NCI-H1048 (cell line): ENCODE results near the gene PLD4.
"Not testable (repeated sequence)": the region's sequence is repeated elsewhere in the genome, so short reads cannot be mapped to it uniquely, and the experiment has no call there.

ENCODE experiments used
- DNase-seq: peaks from one replicate; lab custom pipeline; 2025; lab: John Stamatoyannopoulos, UW

PLD4 gene, protein sequence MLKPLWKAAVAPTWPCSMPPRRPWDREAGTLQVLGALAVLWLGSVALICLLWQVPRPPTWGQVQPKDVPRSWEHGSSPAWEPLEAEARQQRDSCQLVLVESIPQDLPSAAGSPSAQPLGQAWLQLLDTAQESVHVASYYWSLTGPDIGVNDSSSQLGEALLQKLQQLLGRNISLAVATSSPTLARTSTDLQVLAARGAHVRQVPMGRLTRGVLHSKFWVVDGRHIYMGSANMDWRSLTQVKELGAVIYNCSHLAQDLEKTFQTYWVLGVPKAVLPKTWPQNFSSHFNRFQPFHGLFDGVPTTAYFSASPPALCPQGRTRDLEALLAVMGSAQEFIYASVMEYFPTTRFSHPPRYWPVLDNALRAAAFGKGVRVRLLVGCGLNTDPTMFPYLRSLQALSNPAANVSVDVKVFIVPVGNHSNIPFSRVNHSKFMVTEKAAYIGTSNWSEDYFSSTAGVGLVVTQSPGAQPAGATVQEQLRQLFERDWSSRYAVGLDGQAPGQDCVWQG

DNA sequence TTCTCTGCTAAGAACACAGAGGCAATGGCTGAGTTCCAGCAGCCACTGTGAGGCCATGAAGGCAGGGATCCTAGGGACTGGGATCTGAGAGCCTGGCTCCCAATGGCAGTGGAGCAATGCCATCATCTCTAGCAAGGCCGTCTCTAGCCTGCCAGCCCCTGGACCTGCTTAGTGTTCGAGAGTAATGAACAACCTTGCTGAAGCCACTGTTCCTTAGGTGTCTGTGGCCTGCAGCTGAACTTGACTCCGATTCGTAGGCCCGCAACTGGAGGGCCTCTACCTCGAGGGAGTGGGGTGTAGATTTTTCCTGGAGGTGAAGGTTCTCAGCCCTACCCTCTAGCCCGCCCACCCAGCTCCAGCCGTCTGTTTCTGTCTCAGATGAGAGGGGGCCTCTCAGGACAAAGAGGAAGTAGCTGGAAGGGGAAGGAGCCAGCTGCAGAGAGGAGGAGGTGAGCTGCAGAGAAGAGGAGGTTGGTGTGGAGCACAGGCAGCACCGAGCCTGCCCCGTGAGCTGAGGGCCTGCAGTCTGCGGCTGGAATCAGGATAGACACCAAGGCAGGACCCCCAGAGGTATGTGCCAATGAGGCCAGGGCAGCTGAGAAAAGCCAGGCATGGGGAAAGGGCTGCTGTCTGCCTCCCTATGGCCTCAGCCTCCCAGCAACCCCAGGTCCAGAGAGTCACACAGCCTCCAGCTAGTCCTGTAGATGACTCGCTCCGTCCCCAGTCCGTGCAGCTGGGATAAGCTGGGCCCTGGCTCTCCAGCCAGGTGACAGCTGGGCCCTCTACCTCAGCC, at the start of gene PLD4:
Gene PLD4, plus strand, starts transcription at position 459 of the 793 bp plus-strand sequence. CDS start 2,262 bp downstream, outside the sequence.
- no peak for DNase-seq

DNA sequence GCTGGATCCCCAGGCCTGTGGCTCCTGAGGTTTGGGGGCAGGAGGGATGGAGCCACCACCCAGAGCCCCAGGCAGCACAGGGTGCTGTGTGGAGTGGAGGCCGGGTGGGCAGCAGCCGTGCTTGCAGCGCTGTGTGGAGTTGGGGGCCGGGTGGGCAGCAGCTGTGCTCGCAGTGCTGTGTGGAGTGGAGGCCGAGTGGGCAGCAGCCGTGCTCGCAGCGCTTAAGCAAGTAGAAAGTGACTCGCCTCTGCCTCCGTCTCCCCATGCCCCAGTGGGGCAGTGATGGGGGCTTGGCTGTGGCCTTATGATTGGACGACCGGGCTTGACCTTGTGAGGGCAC, 49.3 kb upstream of the PLD4 start:
- no peak for DNase-seq

DNA sequence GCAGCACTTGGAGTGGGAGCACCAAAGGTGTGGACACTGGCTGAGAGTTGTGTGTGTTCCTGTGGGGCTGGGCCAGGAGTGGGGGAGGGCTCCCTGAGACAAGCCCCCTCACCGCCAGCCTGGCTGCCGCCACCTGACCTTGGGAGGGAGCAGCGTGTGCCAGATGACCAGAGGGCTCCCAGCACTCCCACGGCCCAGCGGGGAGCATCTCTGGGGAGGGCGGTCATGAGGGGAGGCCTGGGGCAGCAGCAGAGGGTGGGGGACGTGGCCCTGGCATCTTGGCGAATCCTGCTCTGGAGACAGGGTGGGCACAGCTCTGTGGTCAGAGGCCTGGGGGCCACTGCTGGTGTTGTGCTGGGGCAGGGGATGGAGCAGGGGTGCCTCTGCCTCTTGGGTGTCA, 48.9 kb upstream of the PLD4 start:
- DNase-seq = no peak

DNA sequence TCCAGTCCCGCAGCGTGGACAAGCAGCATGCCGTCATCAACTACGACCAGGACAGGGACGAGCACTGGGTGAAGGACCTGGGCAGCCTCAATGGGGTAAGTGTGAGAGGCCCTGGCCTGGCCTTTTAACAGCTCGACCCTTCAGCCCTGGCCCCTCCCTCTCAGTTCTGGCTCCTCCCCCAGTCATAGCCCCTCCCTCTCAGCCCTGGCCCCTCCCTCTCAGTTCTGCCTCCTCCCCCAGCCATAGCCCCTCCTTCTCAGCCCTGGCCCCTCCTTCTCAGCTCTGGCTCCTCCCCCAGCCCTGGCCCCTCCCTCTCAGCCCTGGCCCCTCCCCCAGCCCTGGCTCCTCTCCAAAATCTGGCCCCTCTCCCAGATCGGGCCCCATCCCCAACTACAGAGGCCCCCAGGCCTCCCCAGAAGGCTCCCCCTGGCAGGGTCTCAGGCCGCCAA, 48.4 kb upstream of the PLD4 start:
- no peak for DNase-seq

DNA sequence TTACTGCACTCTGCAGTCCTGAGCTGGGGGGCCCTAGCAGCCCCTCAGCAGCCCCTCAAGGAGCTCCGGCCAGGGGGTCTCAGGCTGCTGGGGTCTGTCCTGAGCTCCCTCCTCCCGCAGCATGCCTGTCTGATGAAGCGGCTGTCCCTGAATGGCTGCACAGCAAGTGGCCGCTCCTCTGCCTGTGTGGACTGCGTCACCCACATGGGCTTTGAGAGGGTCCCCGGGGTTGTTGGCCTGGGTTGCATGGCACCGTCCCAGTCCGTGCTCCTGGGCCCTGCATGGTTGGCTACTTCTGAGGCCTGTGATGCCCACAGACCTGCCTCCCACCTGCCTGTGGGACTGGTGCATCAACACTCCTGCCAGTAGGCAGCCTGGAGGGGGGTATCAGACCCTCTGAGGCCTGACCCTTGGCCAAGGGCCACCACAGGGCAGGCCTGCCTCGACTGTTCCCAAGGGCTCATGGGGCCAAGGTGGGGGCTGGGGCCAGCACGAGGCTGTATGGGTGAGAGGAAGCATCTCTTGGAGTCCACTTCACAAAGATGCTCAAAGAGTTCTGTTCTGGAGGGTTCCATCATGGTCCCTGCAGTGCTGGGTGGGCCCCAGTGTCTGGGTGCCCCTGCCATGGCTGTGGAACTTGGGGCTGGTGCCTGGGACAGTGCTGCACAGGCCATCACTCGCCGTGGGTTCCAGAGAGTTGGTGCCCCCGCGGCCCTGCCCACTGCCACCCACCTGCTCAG, 47.4 kb upstream of the PLD4 start:
- DNase-seq = no peak

DNA sequence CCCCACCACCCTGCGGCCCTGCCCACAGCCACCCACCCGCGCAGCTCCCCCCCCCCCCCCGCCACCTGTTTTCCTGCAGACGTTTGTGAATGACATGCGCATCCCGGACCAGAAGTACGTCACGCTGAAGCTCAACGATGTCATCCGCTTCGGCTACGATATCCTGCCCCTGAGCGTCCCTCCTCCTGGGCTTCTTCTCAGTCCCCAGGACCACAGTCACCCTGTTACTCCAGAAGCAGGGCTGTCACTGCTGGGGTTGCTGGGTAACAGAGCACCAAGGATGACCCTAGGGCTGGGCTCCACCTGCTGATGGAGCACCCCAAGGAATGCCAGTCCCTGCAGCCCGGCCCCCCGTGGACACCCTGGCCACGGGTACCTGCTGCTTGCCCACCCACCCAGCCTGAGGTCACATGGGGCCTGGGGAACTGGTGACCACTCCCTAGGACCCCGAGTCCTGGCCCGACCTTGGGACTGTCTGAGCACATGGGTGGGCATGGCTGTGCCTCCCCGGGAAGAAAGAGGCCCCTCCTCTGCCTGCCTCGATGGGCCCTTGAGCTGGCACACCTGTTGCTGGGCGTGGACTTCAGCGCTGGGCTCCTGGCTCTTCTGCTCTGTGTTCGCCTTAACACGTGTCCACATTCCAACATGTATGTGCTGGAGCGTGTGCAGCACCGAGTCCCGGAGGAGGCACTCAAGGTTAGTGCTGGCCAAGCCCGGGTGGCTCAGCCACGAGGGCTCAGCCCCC, 46.7 kb upstream of the PLD4 start:
- no peak for DNase-seq

DNA sequence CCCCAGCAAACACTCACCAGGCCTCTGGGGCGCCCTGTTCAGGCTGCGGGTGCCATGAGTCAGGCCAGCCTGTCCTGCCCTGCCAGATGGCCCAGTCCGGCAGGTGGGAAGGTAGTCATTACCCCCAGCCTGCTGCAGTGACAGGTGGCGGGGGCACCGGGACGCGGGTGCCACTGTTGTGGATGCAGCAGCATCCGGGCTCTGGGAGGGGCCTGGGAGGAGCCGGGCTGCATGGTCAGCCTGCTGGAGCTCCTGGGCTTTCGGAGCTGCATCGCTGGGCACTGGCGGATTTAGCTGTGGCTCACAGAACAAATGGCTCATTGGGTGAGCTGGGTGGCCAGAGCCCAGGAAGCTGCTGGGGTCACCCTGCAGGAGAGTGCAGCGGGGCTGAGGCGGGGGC, 46.1 kb upstream of the PLD4 start:
- no peak for DNase-seq

DNA sequence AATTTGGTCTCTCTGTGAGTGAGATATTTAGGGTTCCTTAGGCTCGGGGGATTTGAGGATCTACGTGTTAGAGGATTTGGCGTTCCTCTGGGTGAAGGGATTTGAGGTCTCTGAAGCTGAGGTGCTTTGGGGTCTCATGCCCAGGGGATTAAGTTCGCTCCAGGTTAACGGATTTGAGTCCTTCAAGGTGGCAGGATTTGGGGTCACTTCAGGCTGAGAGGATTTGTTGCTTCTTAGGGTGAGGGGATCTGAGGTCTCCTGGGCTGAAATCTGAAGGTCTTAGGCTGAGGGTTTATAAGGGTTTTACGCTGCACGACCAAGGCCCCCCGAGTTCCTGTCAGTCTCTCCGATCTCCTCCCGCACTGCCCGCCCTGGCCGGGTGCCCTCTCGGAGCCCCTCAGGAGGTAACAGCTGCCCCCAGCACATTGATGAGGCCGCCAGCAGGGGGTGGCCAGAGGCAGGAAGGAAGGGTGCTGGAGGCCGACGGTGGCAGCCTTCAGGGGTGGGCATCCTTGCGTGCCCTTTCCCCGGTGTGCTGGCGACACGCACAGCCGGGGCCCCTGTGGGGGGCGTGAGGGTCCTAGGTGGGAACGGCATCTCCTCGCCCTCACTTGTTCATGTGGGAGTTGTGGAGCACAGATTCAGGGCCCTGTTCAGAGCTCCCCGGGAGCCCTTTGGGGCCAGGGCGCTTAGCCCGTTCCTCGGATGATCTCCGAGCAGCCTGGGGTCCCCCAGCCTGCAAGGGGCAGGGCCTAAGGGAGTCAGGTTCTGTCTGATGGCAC, 45.3 kb upstream of the PLD4 start:
- no peak for DNase-seq

DNA sequence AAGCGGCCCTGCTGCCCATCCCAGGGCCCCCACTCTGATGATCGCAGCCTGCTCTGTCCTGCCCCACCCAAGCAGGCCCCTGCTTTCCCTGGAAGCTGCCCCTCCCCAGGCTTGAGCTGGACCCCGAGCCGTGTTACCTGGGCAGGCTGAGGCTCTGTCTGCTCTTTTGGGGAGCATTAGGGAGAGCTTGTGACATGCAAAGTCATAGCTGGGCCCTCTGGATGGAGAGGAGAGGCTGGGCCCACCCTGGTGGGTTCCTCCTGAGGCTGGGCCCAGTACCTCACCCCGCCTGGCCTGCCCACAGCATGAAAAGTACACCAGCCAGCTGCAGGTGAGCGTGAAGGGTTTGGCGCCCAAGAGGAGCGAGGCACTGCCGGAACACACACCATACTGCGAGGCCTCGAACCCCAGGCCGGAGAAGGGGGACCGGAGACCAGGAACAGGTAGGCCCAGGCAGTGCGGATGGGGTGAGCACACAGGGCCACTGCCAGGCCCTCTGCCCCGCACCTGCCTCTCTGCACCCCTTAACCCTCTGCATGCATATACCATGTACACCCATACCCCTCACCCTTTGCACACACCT, 44.6 kb upstream of the PLD4 start:
- DNase-seq = no peak

DNA sequence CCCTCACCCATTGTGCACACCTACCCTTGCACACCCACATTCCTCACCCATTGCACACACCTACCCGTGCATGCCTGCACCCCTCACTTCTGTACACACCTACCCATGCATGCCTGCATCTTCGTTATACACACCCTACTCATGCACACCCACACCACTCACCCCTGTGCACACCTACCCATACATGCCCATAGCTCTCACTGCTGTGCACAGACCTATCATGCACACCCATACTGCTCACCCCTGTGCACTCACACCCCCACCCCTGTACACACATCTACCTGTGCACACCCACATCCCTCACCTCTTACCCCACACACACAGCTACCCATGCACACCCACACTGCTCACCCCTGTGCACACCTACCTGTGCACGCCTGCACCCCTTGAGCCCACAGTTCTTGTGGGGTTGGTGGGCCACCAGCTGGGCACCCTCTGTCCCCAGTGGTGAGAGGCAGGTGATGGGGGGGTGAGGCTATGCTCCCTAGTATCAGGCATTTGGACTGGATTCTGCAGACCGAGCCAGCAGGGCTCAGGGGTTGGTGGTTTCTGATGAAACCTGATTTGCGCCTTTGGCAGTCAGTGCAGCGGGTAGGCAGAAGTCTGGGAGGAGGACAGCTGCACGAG, 44.0 kb upstream of the PLD4 start:
- no peak for DNase-seq

DNA sequence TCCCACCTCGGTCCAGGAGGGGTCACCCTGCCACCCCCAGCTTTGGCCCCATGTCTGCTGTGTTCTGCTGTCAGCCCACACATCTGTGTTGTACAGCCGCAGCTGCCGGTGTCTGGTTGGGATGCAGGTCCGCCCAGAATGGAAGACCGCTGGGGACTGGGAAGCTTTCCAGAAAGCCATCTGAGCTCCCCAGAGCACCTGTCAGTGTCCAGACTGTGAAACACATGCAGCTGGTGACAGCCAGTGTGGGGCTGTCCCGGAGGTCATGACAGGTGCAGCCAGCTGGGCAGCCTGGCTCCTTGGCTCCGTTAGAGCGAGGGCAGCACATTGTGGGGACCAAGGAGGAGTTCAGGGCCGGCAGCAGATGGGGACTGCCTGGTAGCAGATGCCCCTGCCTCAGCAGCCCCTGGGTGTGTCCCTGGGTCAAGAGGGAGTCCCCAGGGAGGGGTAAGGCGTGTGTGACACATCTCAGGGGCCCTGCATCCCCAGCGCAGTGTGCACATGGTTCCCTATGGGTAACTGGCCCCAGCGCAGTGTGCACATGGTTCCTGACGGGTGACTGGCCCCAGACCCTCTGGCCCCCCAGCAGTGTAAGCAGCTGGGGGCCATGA, 43.2 kb upstream of the PLD4 start:
- DNase-seq = no peak

DNA sequence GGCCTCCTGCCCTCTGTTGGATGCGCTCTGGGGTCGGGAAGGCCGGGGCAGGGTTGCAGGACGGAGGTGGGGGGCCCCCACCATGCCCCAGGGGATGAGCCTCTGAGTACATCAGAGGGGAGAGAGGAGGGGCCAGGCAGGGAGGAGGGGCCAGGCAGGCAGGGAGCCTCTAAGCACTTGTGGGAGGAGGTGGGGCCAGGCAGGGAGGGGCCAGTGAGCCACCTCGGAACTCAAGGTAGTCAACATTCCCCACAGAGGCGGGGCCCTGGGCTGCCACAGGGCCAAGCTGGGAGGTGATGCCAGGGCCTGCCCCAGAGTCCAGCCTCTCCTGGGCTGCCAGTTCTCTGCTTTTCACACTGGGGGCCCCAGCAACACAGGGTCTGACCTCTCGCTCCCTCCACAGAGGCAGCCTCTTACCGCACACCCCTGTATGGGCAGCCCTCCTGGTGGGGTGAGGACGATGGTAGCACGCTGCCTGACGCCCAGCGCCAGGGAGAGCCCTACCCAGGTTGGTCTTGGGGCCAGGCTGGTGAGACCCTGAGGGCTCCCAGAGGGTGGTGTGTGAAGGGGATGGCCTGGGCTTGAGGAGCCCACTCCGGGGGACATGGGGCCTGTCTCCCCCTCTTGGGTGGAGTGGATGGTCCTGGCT, 42.2 kb upstream of the PLD4 start:
- no peak for DNase-seq

DNA sequence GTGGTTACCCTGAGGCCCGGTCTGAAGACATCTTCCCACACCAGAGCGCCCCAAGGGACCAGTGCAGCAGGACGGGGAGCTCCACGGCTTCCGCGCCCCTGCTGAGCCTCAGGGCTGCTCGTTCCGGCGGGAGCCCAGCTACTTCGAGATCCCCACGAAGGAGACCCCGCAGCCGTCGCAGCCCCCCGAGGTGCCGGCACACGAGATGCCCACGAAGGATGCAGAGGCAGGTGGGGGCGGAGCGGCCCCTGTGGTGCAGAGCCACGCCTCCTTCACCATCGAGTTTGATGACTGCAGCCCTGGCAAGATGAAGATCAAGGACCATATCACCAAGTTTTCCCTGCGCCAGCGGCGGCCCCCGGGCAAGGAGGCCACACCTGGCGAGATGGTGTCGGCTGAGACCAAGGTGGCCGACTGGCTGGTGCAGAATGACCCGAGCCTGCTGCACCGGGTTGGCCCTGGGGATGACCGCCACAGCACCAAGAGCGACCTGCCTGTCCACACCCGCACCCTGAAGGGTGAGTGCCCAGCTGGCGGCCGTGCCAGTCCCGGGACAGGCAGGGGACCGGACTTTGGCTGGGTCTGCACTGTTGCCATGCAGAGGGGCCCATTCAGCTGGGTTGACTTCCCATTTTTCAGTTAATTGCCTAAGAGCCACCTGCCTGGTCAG, 41.6 kb upstream of the PLD4 start:
- no peak for DNase-seq

DNA sequence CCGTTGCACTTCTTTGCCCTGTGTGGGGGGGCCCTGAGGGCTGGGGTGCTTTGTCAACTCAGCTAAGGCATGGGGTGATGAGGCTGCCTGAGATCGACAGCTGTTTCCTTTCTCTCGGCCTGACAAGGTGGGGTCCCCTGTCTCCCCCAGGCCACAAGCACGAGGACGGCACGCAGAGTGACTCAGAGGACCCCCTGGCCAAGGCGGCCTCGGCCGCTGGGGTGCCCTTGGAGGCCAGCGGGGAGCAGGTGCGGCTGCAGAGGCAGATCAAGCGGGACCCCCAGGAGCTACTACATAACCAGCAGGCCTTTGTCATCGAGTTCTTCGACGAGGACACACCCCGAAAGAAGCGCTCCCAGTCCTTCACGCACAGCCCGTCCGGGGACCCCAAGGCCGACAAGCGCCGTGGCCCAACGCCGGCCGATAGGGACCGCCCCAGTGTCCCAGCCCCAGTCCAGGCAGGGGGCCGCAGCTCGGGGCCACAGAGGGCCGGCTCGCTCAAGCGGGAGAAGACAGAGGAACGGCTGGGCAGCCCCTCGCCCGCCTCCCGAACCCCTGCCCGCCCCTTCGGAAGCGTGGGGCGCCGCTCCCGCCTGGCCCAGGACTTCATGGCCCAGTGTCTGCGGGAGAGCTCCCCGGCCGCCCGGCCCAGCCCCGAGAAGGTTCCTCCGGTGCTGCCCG, 40.9 kb upstream of the PLD4 start:
- no peak for DNase-seq

DNA sequence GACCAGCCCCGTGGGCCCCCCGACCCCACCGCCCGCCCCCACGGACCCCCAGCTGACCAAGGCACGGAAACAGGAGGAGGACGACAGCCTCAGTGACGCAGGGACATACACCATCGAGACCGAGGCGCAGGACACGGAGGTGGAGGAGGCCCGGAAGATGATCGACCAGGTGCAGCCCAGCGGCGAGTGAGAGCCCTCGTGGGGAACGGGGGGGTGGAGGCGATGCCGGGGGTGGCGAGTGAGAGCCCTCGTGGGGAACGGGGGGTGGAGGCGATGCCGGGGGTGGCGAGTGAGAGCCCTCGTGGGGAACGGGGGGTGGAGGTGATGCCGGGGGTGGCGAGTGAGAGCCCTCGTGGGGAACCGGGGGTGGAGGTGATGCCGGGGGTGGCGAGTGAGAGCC, 40.3 kb upstream of the PLD4 start:
- DNase-seq = not testable (repeated sequence)

DNA sequence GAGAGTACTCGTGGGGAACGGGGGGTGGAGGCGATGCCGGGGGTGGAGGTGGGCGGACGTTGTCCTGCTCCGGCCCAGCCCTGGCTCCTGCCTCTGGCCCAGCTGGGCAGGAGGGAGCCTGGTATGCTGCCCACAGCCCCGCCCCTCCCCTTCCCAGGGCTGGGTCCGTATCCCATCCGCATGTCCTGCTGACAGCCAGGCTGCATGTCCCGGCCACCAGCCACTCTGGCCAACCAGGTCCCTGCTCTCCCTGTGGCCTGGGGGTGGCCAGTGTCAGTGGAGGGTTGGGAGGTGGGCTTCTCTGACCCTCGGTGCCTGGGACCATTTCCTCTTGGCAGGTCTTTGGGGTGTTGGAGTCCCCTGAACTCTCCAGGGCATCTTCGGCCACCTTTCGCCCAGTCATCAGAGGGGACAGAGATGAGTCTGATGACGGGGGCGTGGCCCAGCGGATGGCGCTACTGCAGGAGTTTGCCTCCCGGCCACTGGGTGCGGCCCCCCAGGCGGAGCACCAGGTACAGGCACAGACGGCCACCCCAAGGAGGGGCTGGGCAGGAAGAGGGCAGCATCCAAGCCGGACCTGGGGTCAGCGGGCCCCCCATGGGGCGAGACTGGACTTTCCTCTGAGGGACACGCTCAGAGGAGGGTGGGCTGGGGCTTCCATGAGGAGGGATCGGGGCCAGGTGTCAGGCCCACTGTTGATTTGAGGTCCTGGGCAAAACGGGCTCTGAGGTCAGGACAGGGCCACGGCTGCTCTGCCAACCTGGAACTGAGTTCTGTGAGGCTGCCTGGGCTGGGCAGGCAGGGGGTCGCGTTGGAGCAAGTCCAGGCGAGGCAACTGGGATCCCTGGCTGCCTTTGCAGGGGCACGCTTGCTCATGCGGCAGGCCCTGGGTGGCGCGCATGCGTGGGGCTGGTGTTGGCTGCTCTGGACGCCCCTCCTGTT, 39.4 kb upstream of the PLD4 start:
- no peak for DNase-seq
